Effector memory CD4-positive, alpha-beta T cell (primary cell): ENCODE data around the gene SRRM3.
"Not testable (repeated sequence)": the region's sequence is repeated elsewhere in the genome, so short reads cannot be mapped to it uniquely, and the experiment has no call there.

Experiments used
- DNase-seq, 3 donors: peaks; one replicate each; pipeline ENCODE4 v3.0.0-alpha.2; 2020
- H3K27ac ChIP-seq: 2 replicates; pipeline ENCODE4 v1.7.0; 2013; ENCODE audit warnings: mild to moderate bottlenecking, low read length, moderate library complexity; ENCODE audit not compliant: insufficient read depth, poor library complexity, severe bottlenecking
- H3K27me3 ChIP-seq: replicated peaks from 2 replicates; pipeline ENCODE4 v1.7.0; 2013; ENCODE audit warnings: mild to moderate bottlenecking, low read length; ENCODE audit not compliant: insufficient read depth, control insufficient read depth, poor library complexity, severe bottlenecking
- H3K36me3 ChIP-seq: 2 replicates; pipeline ENCODE4 v1.7.0; 2013; ENCODE audit warnings: mild to moderate bottlenecking, low read length, moderate library complexity; ENCODE audit not compliant: control insufficient read depth, insufficient read depth
- H3K4me1 ChIP-seq: 2 replicates; pipeline ENCODE4 v1.7.0; 2013; ENCODE audit warnings: low read length, mild to moderate bottlenecking; ENCODE audit not compliant: control insufficient read depth, insufficient read depth, poor library complexity, severe bottlenecking
- H3K4me3 ChIP-seq: 2 replicates; pipeline ENCODE4 v1.7.0; 2013; ENCODE audit warnings: low read length, low read depth, mild to moderate bottlenecking; ENCODE audit not compliant: insufficient read depth, poor library complexity, severe bottlenecking
- H3K9me3 ChIP-seq: 2 replicates; pipeline ENCODE4 v1.7.0; 2013; ENCODE audit warnings: mild to moderate bottlenecking, low read length, moderate library complexity; ENCODE audit not compliant: control insufficient read depth
- total RNA-seq, 3 donors: gene quantifications; one replicate each; lab custom pipeline; 2026; lab: John Stamatoyannopoulos, UW

SRRM3 gene
- total RNA-seq: 0 to 0.17 (median 0) reads per million in 3 donors

- Histone ChIP-seq H3K27ac (no peak within 1 kb of the TSS), H3K36me3 (no peaks in the 10 kb centered on the region), H3K27me3 (peaks cover 4% of the 10 kb centered on the region), H3K4me3 (no peak within 1 kb of the TSS), H3K9me3 (no peaks in the 10 kb centered on the region), H3K4me1 (peaks cover 3% of the 10 kb centered on the region)
- DNase-seq: peak; percentile 55 to 66 (median 64)
These were observed at the start of gene SRRM3 for GRCh38 chr7:76201732-76202665. SRRM3 (plus strand) TSS chr7:76201896; CDS start chr7:76235067, 33,171 bp downstream.

DNA sequence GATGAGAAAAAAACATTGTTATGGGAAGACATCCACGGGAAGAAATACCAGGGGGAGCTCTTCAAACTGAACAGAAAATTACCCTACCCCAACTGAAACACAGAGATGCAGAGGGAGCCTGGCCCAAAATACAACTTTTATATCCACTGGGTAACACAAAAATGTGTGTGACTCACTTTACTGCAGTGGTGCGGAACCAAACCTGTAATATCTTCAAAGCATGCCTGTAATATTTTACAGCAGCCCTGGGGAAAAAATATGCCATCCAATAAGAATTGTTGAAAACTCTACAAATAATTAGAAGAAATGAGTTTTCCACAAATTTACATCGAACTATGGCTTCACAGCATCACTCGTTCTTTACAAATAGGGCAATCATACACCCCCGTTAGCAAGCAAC lies 49.8 kb upstream of the SRRM3 start:
- no peak for DNase-seq
- Histone ChIP-seq H3K36me3 (no peaks in the 10 kb centered on the region), H3K9me3 (no peaks in the 10 kb centered on the region), H3K27ac (no peak overlapping the region), H3K4me3 (no peak overlapping the region), H3K4me1 (peaks cover 10% of the 10 kb centered on the region), H3K27me3 (no peaks in the 10 kb centered on the region)

DNA sequence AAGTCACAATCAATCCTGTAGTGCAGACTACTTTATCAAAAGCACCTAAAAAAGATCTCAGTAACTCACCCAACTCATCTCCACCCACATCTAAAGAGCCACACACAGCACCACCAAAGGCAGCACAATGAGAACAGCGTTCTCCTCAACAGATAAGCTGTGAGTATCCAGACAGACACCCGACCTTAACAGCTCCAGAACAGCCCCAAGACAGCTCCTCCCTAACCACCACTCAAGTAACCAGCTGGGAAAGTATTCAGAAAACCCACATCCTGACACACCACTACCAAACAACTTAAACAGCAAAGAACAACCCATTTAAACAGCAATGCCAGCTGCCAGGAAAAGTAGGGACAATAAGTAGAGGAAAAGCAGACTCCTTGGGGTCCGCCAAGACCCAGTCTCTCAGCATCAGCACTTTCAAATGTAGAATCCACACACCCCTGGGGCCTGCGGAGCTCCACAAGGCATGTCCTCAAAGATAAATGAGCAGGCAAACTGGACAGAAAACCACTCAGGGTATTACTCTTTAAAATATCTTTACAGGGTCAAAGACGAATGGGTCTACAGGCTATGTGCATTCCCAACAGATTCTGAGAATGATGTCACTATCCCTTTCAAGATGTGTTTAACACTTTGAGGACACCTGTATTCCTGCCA lies 48.0 kb upstream of the SRRM3 start:
- H3K9me3 ChIP-seq, H3K4me3 ChIP-seq, H3K4me1 ChIP-seq, H3K36me3 ChIP-seq, H3K27me3 ChIP-seq, H3K27ac ChIP-seq: not testable (repeated sequence)
- peak in 2 of 3 donors; percentile 12 to 16 for DNase-seq

GRCh38 chr7:76155938-76156337 lies 45.8 kb upstream of the SRRM3 start:
- Histone ChIP-seq H3K27ac (no peak overlapping the region), H3K4me1 (peaks cover 10% of the 10 kb centered on the region), H3K4me3 (no peak overlapping the region), H3K9me3 (no peaks in the 10 kb centered on the region), H3K36me3 (no peaks in the 10 kb centered on the region), H3K27me3 (no peaks in the 10 kb centered on the region)
- no peak for DNase-seq

DNA sequence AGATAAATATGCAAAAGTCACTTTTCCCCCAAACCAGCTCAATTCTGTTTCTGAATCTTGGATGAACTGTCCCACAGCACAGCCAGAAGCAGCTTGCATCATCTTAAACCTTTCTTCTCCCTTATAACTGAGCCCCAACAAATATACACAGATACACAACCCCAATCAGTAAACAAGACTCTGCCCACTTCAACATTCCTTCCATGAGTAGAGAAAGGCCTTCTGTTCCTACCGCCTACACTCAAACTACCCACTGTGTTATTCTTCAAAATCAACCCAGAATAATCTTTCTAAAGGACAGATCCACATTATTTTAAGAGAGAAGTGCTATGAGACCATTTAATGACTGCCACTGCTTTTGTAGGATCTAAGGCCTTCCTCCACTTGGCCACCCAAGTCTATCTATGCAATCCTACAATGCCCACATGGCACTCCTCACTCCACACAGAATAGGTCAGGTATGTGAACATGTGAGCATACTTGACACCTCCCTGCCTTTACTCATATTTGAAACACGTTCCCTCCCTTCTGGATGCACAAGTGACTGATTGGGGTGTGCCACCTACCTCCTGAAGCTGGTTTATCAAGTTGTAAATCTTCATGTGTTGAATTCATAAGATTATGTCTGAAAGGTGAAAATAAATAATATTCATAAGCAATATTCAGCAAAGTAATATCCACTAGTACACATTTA lies 44.6 kb upstream of the SRRM3 start:
- not testable (repeated sequence) for H3K9me3 ChIP-seq, DNase-seq, H3K27ac ChIP-seq, H3K4me3 ChIP-seq, H3K27me3 ChIP-seq, H3K4me1 ChIP-seq, H3K36me3 ChIP-seq

- not testable (repeated sequence) for DNase-seq, H3K4me3 ChIP-seq, H3K9me3 ChIP-seq, H3K36me3 ChIP-seq, H3K27ac ChIP-seq, H3K27me3 ChIP-seq, H3K4me1 ChIP-seq
These were observed 43.3 kb upstream of the SRRM3 start for GRCh38 chr7:76158416-76158815.

- not testable (repeated sequence) for H3K4me1 ChIP-seq, H3K27ac ChIP-seq, H3K27me3 ChIP-seq, H3K4me3 ChIP-seq, H3K36me3 ChIP-seq, H3K9me3 ChIP-seq, DNase-seq
These were observed 39.1 kb upstream of the SRRM3 start for GRCh38 chr7:76162416-76163170.

DNA sequence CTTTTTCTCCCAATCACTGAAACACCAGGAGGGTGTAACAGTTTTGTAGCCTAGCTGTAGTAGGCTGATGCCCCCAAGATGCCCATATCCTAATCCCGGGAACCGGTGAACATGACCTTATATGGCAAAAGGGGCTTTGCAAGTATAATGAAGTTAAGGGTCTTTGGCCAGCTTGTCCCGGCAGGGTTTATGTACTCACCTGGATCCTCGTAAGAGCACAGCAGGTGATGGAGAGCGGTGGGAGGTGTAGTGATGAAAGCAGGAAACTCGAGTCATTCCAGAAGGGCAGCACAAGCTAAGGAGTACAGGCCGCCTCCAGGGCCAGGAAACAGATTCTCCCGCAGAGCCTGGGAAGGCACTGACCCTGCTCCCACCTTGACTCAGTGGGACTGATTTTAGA lies 37.9 kb upstream of the SRRM3 start:
- not testable (repeated sequence) for DNase-seq, H3K27ac ChIP-seq, H3K9me3 ChIP-seq, H3K4me1 ChIP-seq, H3K27me3 ChIP-seq, H3K36me3 ChIP-seq, H3K4me3 ChIP-seq

DNA sequence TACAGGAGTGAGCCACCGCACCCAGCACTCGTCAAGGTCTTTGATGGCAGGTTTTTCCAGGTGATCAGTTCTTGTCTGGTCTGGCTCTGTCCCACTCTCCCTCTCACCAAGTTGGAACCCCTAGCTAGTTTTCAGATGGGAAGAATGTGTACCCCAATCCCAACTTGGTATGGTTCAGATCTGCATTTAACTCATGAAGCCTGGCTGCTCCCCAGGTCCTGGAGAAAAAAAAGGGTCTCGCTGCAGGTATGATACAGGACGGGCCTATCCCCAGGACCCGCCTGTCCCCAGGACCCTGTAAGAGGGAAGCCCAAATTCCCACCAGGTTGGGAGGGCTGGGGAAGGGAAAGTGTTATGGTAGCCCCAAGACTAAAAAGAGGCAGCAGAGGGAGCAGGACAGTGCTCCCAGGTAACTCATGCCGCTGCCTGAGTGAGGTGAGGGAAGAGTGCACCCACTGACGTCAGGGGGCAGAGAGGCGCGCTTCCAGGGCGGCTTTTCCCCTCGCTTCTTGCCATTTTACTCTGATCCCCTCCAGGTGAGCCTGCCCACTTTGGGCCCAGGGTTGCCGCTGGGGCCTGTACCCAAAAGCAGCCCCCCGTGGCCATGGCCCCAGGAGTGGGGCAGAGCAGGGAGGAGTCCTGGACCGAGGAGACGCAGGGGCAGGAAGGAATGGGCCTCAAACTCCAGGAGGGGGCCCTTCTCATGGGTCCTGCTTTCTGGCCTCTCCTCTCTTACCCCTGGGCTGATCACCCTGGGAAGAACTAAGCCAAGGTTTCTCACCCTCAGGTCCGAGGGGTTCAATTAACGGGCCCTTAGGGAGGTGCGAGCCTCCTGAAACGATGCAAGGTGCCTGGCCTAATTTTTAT lies 36.4 kb upstream of the SRRM3 start:
- H3K27ac ChIP-seq: no peak overlapping the region

More for the DNA sequence above, 36.4 kb upstream of the SRRM3 start:
- Histone ChIP-seq H3K4me1 (peaks cover 3% of the 10 kb centered on the region), H3K9me3 (no peaks in the 10 kb centered on the region), H3K27me3 (no peaks in the 10 kb centered on the region), H3K36me3 (no peaks in the 10 kb centered on the region), H3K4me3 (no peak overlapping the region)
- no peak for DNase-seq
